Mucosa of gallbladder (tissue), 1 donor: ENCODE measurements around the gene ITPKB. TPM values are rescaled to one million over a fixed set of nuclear protein-coding genes. Genes with fewer than 3 reads are reported as not detected.
"Not testable (repeated sequence)": the region's sequence is repeated elsewhere in the genome, so short reads cannot be mapped to it uniquely, and the experiment has no call there.

ENCODE experiments used
- DNase-seq: peaks from one replicate; pipeline ENCODE4 v3.0.0-alpha.2; 2020; ENCODE audit warnings: low spot score
- total RNA-seq: library from RNA; stranded (reverse); gene quantifications from one replicate; pipeline ENCODE4 v1.2.1, GENCODE V29; 2021
- donor health status: DM: no; HTN: no; CAD: no.

Gene ITPKB
- total RNA-seq, 1 donor from 2014 or later, result 30.6 TPM

GRCh38 chr1:226625832-226626576, 113.1 kb downstream of the ITPKB start:
- no peak for DNase-seq

- no peak for DNase-seq
Measured at GRCh38 chr1:226625326-226625725, 113.8 kb downstream of the ITPKB start.

DNA sequence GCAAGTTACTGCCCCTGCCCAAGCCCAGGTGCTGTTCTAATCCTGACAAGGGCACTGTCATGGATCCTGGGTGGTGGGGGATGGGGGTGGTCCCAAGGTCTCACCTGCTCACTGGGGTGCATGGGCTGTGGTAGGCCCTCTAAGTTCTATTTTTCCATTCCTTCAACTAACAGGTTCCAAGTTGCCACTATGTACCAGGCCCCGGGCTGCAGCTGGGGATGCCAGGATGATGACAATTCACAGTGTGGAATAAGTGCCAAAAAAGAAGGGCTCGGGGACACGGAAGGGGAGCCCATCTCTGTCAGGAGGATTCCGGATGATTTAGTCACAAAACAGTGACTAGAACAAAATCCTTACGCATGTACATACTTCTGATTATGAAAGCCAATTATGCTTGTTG, 114.6 kb downstream of the ITPKB start:
- no peak for DNase-seq

- DNase-seq, result no peak
Measured at GRCh38 chr1:226622012-226622411, 117.1 kb downstream of the ITPKB start.

GRCh38 chr1:226619031-226619430, 120.1 kb downstream of the ITPKB start:
- no peak for DNase-seq

- no peak for DNase-seq
Measured at GRCh38 chr1:226618380-226618779, 120.7 kb downstream of the ITPKB start.

- not testable (repeated sequence) for DNase-seq
Measured at GRCh38 chr1:226617719-226618118, 121.4 kb downstream of the ITPKB start.

- DNase-seq, result no peak
Measured at GRCh38 chr1:226617109-226617508, 122.0 kb downstream of the ITPKB start.

DNA sequence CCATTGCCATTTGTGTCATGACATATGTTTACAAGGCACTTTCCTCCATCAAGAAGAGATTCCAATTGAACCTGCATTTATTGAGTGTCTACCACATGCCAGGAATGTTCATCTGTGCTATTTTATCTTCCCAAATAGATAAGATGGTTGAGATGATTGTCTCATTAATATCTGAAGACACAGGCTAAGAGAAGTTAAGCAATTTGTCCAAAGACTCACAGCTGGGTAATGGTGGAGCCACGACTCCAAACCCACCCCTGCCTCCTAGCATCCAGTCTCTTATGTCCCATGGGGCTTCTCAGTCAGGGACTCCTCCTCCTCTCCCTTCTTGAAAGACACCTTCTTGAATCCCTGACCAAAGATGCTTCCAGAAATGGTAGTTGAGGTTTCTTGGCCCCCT, 122.4 kb downstream of the ITPKB start:
- no peak for DNase-seq

GRCh38 chr1:226615876-226616275, 123.2 kb downstream of the ITPKB start:
- DNase-seq, result no peak

DNA sequence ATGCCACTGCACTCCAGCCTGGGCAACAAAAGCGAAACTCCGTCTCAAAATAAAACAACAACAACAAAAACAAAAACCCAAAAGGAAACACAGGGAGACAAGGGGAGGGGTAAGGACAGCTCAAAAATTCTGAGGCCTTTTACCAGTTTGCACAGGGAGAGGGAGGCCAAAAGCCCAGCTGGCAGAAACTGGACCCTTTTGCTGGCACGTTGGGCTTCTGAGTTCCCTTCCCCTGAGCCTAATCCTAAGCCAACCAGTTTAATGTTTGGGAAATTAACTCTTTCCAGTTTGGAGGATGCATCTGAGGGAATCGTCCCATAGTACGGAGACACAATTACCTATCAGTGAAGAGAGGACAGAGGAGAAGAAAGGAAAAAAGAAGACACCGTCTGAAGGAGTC, 127.1 kb downstream of the ITPKB start:
- not testable (repeated sequence) for DNase-seq

GRCh38 chr1:226611301-226611700, 127.8 kb downstream of the ITPKB start:
- no peak for DNase-seq

GRCh38 chr1:226610671-226611070, 128.4 kb downstream of the ITPKB start:
- DNase-seq, result no peak

- DNase-seq, result no peak
Measured at GRCh38 chr1:226609836-226610455, 129.1 kb downstream of the ITPKB start.

- DNase-seq, result peak; percentile 46
Measured at GRCh38 chr1:226608699-226609505, 130.2 kb downstream of the ITPKB start.

GRCh38 chr1:226607821-226608220, 131.3 kb downstream of the ITPKB start:
- no peak for DNase-seq

- DNase-seq, result no peak
Measured at GRCh38 chr1:226607268-226607660, 131.8 kb downstream of the ITPKB start.

DNA sequence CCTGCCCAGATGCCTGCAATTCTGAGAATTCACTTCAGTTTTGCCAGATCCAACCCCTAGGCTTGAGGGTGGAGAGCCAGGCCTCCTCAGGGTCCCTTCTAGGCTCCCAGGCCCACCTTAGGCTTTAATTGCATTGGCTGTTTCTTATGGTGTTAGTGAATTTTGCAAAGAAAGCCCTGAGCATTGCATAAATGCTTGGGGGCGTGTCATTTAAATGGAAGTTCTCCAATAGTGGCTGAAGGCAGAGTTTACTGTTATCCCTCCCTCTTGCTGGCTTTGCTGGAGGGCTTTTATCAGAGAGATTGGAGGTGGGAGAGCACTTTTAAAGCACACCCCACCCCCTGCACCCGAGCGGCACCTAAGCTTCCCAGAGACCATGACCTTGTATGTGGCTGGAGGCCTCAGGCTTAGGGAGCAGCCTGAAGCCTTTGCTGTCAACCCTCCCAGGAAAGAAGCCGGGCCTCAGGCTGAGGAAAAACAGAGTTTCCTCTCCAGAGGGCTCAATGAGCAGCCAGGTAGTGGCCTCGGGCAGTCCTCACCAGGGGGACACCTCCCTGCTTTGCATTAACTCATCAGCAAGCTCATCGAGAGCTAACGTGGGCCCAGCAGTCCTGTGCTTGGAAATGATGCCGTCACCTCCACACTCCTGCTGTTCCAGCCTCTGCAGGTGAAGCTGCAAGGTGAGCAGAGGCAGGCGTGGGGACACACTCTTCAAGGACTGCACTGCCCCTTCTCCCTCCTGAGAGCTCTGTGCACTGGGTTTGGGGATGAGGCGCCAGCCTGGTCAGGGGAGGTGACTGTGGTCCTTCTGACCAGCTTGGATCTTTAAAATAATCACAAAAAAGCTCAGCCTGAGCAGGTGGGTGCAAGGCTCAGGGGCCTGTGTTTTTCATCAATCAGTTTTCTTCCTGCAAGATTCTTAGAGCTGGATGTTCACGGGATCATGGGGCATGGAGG, 132.5 kb downstream of the ITPKB start:
- DNase-seq, result no peak

DNA sequence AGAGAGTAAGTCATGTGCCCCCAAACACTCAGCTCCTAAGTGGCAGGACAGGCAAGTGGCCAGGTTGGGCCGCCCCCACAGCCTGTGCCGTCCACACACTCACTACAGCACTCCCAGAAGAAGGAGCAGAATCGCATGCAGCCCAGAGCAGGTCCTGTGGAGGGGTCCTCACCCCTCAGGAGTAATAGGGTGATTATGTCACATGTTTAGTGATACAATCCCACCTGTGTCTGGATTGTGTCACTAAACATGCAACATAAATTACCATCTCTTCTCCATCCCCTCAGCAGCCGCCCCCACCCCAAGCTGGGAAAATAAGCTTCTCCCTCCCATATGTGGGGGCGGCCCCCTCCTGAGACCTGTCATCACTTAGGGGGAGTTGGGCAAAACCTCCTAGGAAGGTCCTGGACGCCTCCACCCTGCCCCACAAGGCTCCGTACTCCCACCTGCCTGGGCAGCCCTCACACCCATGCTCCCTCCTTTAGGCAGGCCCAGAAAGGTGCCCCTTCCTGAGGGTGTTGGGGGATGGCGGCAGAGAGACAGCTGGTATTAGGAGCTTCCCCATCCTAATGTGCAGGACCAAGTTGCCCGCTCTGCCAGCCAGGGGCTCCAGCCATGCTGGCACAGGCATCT, 133.6 kb downstream of the ITPKB start:
- no peak for DNase-seq

DNA sequence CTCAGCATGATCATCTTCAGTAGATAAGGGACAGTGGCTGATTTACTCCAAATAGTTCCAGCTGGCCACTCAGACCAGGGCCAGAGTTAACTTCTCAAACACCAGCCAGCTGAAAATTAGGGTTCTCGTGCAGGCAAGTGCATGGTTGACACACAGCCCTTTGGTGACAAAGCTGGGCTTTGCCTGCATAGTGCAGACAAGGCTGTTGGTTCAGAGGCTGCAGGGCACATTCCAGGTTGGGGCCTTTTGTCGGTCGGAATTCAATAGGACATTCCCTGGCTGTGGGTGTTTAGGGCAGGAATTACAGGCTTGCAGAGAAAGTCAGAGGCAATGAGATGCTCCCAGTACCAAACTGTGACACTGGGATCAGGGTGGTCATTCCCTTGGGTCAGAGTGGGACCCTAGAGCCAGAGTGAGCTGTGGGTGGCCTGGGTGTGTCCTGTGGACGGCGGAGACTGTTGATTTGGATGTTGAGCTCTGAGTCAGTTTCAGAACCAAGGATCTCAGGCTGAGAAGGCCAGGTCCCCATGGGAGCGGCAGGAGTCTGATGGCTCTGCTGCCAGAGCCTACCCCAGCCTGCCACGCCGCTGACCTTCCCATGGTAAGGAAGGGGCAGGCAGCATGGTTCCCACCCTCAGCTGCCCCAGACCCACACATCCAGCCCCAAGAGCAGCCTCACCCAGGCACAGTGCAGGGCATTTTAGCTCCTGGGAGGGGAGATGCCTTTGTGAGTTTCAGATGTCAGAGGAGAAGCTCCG, 134.3 kb downstream of the ITPKB start:
- DNase-seq, result no peak
